ENCODE data around the gene RTKN.

The RTKN gene

GRCh38 chr2:74375838-74376237 is 65.9 kb downstream of the RTKN start:
- no peak for TF ChIP-seq CTCF (IDR thresholded peaks at IDR 0.05)
- no peak overlapping the region for H3K27ac ChIP-seq
- no peak overlapping the region for H3K4me3 ChIP-seq (ENCODE audit: low read depth in 1 of 2, low read length in 1 of 2)
- no peaks in the 10 kb centered on the region for H3K4me1 ChIP-seq (ENCODE audit: control insufficient read depth in 1 of 2, insufficient read depth in 1 of 2, low read depth in 1 of 2, low read length in 1 of 2)
- H3K27me3 ChIP-seq, result no peaks in the 10 kb centered on the region
- H3K9me3 ChIP-seq, result no peaks in the 10 kb centered on the region
- H3K36me3 ChIP-seq, result peaks cover 62% of the 10 kb centered on the region

All from neutrophil (primary cell).